ENCODE results near the gene GTF2A1.

The GTF2A1 gene

DNA sequence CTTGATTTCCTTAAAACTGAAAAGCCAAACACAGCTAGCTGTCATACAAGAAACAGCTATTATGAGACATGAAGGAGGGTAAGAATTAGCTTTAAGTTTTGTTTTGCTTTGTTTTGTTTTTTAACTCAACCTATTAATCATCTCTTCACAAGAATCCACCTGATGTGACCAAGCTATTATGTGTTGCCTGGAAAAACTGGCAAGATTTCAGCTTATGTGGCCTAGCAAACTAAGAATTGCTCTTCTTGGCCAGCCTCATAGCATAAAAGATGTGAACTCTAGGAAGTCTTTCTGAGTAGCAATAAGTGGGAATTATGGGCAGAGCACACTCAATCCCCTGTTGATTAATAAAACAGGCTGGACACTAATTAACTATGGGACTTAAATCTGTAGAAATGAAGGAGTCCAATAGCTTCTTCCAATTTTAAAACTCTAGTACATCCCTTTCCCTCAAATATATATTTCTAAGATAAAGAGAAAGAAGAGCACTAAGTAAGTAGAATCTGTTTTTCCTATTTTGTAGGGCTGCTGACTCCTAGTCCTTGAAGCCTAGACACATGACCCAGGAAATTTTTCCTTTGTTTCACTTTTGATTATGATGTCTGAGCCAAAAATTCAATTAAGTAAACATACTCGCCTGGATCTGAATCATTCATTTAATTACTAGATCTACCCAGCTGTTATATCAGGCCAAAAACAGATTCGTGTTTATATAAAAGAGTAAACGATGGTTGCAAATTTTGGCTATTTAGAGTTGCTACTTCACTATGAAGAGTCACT is 75.7 kb downstream of the GTF2A1 start:
- in situ Hi-C loops (cut with MboI; ENCODE audit: low sequenced_read_pairs), result no loop called here

DNA sequence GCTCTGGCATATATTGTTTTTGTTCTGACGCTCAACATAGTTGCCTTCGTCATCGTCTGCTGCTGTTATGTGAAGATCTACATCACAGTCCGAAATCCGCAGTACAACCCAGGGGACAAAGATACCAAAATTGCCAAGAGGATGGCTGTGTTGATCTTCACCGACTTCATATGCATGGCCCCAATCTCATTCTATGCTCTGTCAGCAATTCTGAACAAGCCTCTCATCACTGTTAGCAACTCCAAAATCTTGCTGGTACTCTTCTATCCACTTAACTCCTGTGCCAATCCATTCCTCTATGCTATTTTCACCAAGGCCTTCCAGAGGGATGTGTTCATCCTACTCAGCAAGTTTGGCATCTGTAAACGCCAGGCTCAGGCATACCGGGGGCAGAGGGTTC is 77.0 kb downstream of the GTF2A1 start:
- in situ Hi-C loops (cut with MboI; ENCODE audit: low sequenced_read_pairs), result no loop called here

DNA sequence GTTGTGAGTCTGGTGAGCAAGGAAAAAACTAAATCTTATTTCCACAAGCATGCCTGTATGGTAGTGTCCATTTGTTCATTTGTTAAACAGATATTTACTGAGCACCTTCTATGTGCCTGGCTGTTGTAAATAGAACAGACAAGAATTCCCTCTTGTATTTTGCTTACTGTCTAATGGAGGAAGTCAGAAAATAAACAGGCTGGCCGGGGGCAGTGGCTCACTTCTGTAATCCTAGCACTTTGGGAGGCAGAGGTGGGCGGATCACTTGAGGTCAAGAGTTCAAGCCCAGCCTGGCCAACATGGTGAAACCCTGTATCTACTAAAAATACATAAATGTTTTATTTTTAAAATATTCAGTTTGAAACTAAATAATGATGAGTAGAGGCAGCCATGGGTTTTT is 79.3 kb downstream of the GTF2A1 start:
- in situ Hi-C loops (cut with MboI; ENCODE audit: low sequenced_read_pairs), result no loop called here

DNA sequence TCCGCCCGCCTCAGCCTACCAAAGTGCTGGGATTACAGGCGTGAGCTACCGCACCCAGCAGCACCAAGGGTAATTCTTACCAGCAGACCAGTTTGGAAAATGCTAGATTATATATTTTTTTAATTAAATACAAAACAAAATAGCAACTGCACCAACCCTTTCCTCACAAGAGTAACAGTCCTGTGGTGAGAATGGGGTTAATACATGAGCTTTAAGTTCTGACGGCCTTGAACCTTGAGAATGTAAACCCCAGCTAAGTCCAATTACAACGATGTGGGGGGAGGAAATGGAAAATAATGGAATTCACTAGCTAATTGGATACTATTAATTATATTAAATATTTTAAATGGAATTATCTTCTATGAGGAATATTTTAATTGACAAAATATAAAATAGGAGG is 82.3 kb downstream of the GTF2A1 start:
- in situ Hi-C loops (cut with MboI; ENCODE audit: low sequenced_read_pairs), result no loop called here

DNA sequence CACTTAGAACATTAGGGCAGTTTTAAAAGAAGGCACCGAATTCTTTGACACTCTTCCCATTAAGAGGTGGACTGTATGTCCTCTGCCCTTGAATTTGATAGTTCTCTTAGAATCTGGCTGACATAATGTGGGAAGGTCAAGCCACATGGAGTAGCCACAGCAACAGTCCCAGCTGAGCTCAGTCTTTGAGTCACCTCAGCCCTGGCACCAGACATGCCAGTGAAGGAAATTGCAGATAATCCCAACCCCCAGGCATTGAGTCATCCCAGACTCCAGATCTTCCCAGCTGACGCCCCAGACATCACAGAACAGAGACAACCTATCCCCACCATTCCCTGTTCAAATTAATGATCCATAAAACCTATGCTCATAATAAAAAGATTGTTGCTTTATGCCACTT is 83.4 kb downstream of the GTF2A1 start:
- in situ Hi-C loops (cut with MboI; ENCODE audit: low sequenced_read_pairs), result no loop called here

DNA sequence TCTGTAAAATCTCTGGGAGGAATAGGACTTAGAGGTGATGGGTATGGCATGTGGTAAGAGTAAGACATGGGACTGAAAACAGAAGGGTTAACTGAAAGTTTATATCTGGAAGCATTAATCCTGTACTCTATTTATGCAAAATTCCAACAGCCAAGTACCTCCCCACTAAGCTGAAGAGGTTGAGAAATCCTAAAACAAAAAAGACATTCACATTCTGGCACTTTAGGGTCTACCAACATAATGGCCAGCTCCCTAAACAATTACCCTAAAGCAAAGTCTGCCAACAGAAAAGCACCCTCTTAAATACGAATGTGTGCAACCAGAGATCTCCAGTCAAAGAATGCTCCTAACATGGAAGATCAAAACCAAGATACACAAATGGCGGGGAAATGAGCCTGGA is 87.4 kb downstream of the GTF2A1 start:
- in situ Hi-C loops (cut with MboI; ENCODE audit: low sequenced_read_pairs), result no loop called here

DNA sequence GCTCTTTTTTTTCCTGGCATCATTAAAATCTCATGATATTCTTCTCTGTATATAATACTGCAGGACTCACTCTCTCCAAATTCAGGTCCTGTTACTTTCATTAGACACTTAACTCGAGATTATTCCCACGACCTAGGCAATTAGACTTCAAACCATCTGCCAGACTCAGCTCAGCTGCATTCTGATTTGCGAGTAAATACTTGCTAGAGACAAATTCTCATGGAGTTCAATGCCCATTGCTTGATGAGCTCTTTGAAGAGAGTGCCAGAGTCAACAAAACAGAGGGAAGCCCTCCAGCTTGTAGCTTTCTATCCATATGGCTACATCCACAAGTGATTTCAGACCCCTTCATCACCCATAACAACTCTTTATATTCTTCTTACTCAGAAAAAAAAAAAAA is 88.3 kb downstream of the GTF2A1 start:
- in situ Hi-C loops (cut with MboI; ENCODE audit: low sequenced_read_pairs), result no loop called here

DNA sequence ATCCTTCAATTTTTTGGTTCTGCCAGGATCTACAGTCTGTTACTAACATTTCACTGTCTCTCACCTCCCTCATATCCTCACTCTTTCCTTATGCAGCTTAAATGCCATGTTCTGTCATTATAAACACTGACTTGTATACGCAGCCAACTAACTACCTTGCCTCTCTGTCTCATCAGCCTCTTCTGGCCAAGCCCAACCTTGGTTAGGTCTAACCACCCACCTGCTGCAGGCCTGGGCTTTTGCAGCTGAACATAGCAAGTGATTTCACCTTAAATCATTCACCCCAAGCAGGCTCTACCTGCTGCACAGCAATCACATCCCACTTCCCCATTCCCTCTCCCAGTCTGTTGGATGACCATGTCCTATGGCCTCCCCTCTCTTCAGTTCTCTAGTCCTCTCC is 91.5 kb downstream of the GTF2A1 start:
- in situ Hi-C loops (cut with MboI; ENCODE audit: low sequenced_read_pairs), result no loop called here

DNA sequence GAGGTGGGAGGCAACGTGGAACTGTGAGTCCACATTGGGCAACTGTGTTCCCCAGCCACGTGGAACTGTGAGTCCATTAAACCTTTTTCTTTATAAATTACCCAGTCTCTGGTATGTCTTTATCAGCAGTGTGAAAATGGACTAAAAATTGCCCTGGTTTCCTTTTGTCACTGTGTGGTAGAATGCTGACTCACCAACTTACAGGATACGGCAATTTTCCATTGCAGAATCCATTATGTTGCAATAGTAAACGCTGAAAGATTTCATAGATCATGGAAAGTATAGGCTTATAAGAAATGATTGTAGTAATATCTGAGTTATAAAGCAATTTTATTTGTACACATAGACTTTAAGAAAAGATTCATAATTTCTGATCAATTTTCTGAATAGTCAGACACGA is 93.0 kb downstream of the GTF2A1 start:
- in situ Hi-C loops (cut with MboI; ENCODE audit: low sequenced_read_pairs), result no loop called here

DNA sequence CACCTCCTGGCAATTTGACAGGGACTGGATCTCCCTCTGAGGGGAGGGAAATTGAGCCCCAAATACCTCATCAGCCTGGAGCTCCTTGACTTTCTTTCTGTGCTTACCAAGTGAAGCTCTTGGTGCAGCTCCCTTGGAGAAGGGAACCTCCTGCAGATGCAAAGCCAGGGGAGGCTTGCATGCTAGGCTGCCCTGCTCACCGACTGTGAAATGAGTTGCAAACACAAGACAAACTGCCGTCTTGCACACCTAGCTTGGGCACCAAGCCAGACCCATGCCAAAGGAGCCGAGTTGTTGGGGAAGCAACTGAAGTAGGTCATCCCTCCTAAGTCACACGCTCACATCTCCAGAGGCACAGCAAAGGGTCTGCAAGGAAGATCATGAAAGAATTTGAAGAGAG is 95.2 kb downstream of the GTF2A1 start:
- in situ Hi-C loops (cut with MboI; ENCODE audit: low sequenced_read_pairs), result no loop called here
